HepG2 (cell line): Measurements from ENCODE around the gene SRBD1. TPM values are rescaled to one million over a fixed set of nuclear protein-coding genes. Genes with fewer than 3 reads are reported as not detected.
A peak's percentile ranks its signal among the peaks of the same experiment; 100 is the strongest.

Experiments
- BRD4 ChIP-seq: sonication (generic); formaldehyde crosslinking; IDR thresholded peaks from 2 replicates; pipeline ENCODE4 v1.4.0; 2020; ENCODE audit warnings: missing genetic modification reagents
- FOXJ3 ChIP-seq: sonication (generic); formaldehyde crosslinking; IDR thresholded peaks from 2 replicates; pipeline ENCODE4 v1.4.0; 2020; ENCODE audit warnings: missing genetic modification reagents, mild to moderate bottlenecking, borderline replicate concordance
- NFYB ChIP-seq: sonication (generic); formaldehyde crosslinking; IDR thresholded peaks from 2 replicates; pipeline ENCODE4 v1.4.0; 2020; ENCODE audit warnings: missing genetic modification reagents
- NR2C2 ChIP-seq: sonication (generic); formaldehyde crosslinking; IDR thresholded peaks from 2 replicates; pipeline ENCODE4 v1.4.0; 2020; ENCODE audit warnings: missing genetic modification reagents, mild to moderate bottlenecking, moderate library complexity, borderline replicate concordance
- RBM22 ChIP-seq: fragments of 200-400 bp; formaldehyde crosslinking; optimal IDR thresholded peaks from 2 replicates; pipeline ENCODE3; 2017; ENCODE audit warnings: mild to moderate bottlenecking, low read length, moderate library complexity
- SOX5 ChIP-seq: IDR thresholded peaks from 2 replicates; pipeline ENCODE4 v1.6.1; 2016; ENCODE audit warnings: borderline replicate concordance
- ZBTB3 ChIP-seq: sonication (generic); formaldehyde crosslinking; IDR thresholded peaks from 2 replicates; pipeline ENCODE4 v1.4.0; 2020; ENCODE audit warnings: low read depth, mild to moderate bottlenecking, moderate library complexity, missing genetic modification reagents, borderline replicate concordance
- ZFP1 ChIP-seq: IDR thresholded peaks from 2 replicates; pipeline ENCODE4 v1.6.1; 2016
- ZFP82 ChIP-seq: sonication (generic); formaldehyde crosslinking; IDR thresholded peaks from 2 replicates; pipeline ENCODE4 v1.5.1; 2020; ENCODE audit warnings: mild to moderate bottlenecking, missing genetic modification reagents, borderline replicate concordance
- ZNF44 ChIP-seq: sonication (generic); formaldehyde crosslinking; IDR thresholded peaks from 2 replicates; pipeline ENCODE4 v1.5.1; 2020; ENCODE audit warnings: mild to moderate bottlenecking, missing genetic modification reagents
- ZNF672 ChIP-seq: sonication (generic); formaldehyde crosslinking; IDR thresholded peaks from 2 replicates; pipeline ENCODE4 v1.8.1; 2022; ENCODE audit warnings: missing genetic modification reagents
- polyA plus RNA-seq, 8 experiments: library from polyadenylated mRNA; depleted of rRNA in 3 of 8; stranded (reverse) in 7 of 8; unstranded in 1 of 8; fragments of >200 nt; fragmentation: Illumina TruSeq in 4 of 8; extraction: Trizol in 4 of 8; gene quantifications; 2 replicates each; pipeline versions ENCODE4 v1.2.1 to v1.2.3, GENCODE V29; 2011 to 2016; ENCODE audit warnings: low read depth in 4 of 8, missing spikeins in 1 of 8, mixed read lengths in 1 of 8; ENCODE audit not compliant: insufficient read depth in 1 of 8
- total RNA-seq, 5 experiments: library from RNA; depleted of rRNA; stranded (reverse); fragments of >200 nt; fragmentation: Illumina TruSeq; extraction: Trizol; gene quantifications; 2 replicates each; pipeline ENCODE4 v1.2.3, GENCODE V29; 2016; ENCODE audit warnings: low read depth in 1 of 5
- TF ChIP-seq, protein P1 (sequence below): sonication (generic); formaldehyde crosslinking; IDR thresholded peaks from 2 replicates; pipeline ENCODE4 v1.5.0; 2020; ENCODE audit warnings: mild to moderate bottlenecking, missing genetic modification reagents
- TF ChIP-seq, protein P2 (sequence below): IDR thresholded peaks from 2 replicates; pipeline ENCODE4 v1.6.1; 2016; ENCODE audit warnings: low read depth, borderline replicate concordance
- TF ChIP-seq, protein P3 (sequence below): sonication (generic); formaldehyde crosslinking; IDR thresholded peaks from 2 replicates; pipeline ENCODE4 v1.4.0; 2020; ENCODE audit warnings: missing genetic modification reagents
- TF ChIP-seq, protein P4 (sequence below): IDR thresholded peaks from 2 replicates; pipeline ENCODE4 v1.6.1; 2018; ENCODE audit warnings: missing genetic modification reagents, mild to moderate bottlenecking, missing compliant biosample characterization
- TF ChIP-seq, protein P5 (sequence below): sonication (generic); formaldehyde crosslinking; IDR thresholded peaks from 2 replicates; pipeline ENCODE4 v1.8.0; 2022; ENCODE audit warnings: mild to moderate bottlenecking, missing genetic modification reagents; ENCODE audit not compliant: insufficient replicate concordance
- TF ChIP-seq, protein P6 (sequence below): sonication (generic); formaldehyde crosslinking; IDR thresholded peaks from 2 replicates; pipeline ENCODE4 v1.4.0; 2020; ENCODE audit warnings: mild to moderate bottlenecking, missing genetic modification reagents
- TF ChIP-seq, protein P7 (sequence below): sonication (generic); formaldehyde crosslinking; IDR thresholded peaks from 2 replicates; pipeline ENCODE4 v1.5.0; 2020; ENCODE audit warnings: missing genetic modification reagents

SRBD1 gene
- total and polyA plus RNA-seq, 2 of the 13 experiments (the other 11 are each of a cell fraction or from before 2014, with no cell fraction given): 3.2 to 23.9 TPM

DNA sequence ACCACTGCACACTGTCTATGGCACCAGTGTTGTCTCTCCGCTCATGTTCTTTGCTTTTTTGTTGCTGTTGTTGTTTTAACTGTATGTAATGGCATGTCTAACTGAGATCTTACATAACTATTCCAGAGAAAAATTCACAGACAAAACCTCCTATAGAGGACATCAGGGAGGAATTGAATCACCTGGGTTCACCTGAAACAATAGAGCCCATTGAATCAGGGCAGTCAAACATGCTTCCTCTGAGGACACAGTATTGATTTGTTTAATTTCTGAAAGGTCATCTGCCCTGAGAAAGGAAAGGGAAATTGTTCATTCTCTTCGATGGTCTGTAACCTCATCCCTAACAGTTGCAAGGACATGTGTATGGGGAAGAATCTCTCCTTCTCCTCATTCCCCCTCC, 237.5 kb downstream of the SRBD1 start (continued):
- TF ChIP-seq, protein P1, sequence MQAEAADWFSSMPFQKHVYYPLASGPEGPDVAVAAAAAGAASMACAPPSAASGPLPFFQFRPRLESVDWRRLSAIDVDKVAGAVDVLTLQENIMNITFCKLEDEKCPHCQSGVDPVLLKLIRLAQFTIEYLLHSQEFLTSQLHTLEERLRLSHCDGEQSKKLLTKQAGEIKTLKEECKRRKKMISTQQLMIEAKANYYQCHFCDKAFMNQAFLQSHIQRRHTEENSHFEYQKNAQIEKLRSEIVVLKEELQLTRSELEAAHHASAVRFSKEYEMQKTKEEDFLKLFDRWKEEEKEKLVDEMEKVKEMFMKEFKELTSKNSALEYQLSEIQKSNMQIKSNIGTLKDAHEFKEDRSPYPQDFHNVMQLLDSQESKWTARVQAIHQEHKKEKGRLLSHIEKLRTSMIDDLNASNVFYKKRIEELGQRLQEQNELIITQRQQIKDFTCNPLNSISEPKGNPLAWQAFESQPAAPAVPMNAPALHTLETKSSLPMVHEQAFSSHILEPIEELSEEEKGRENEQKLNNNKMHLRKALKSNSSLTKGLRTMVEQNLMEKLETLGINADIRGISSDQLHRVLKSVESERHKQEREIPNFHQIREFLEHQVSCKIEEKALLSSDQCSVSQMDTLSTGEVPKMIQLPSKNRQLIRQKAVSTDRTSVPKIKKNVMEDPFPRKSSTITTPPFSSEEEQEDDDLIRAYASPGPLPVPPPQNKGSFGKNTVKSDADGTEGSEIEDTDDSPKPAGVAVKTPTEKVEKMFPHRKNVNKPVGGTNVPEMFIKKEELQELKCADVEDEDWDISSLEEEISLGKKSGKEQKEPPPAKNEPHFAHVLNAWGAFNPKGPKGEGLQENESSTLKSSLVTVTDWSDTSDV (CRISPR knock-in tag): no peak
- TF ChIP-seq BRD4 (no peak), NR2C2 (CRISPR knock-in tag) (0 out of 2 replicates have a peak, but pooled peaks have one; percentile 57), ZFP82 (CRISPR knock-in tag) (no peak), ZNF672 (CRISPR knock-in tag) (no peak), ZBTB3 (CRISPR knock-in tag) (no peak), FOXJ3 (CRISPR knock-in tag) (peak; percentile 90; the same call in 1 of the 2 replicates), RBM22 (no peak), SOX5 (CRISPR knock-in tag) (peak; percentile 99), NFYB (CRISPR knock-in tag) (no peak), ZNF44 (CRISPR knock-in tag) (no peak), ZFP1 (no peak)
- TF ChIP-seq, protein P2, sequence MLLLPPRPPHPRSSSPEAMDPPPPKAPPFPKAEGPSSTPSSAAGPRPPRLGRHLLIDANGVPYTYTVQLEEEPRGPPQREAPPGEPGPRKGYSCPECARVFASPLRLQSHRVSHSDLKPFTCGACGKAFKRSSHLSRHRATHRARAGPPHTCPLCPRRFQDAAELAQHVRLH (CRISPR knock-in tag): no peak
- TF ChIP-seq, protein P3, sequence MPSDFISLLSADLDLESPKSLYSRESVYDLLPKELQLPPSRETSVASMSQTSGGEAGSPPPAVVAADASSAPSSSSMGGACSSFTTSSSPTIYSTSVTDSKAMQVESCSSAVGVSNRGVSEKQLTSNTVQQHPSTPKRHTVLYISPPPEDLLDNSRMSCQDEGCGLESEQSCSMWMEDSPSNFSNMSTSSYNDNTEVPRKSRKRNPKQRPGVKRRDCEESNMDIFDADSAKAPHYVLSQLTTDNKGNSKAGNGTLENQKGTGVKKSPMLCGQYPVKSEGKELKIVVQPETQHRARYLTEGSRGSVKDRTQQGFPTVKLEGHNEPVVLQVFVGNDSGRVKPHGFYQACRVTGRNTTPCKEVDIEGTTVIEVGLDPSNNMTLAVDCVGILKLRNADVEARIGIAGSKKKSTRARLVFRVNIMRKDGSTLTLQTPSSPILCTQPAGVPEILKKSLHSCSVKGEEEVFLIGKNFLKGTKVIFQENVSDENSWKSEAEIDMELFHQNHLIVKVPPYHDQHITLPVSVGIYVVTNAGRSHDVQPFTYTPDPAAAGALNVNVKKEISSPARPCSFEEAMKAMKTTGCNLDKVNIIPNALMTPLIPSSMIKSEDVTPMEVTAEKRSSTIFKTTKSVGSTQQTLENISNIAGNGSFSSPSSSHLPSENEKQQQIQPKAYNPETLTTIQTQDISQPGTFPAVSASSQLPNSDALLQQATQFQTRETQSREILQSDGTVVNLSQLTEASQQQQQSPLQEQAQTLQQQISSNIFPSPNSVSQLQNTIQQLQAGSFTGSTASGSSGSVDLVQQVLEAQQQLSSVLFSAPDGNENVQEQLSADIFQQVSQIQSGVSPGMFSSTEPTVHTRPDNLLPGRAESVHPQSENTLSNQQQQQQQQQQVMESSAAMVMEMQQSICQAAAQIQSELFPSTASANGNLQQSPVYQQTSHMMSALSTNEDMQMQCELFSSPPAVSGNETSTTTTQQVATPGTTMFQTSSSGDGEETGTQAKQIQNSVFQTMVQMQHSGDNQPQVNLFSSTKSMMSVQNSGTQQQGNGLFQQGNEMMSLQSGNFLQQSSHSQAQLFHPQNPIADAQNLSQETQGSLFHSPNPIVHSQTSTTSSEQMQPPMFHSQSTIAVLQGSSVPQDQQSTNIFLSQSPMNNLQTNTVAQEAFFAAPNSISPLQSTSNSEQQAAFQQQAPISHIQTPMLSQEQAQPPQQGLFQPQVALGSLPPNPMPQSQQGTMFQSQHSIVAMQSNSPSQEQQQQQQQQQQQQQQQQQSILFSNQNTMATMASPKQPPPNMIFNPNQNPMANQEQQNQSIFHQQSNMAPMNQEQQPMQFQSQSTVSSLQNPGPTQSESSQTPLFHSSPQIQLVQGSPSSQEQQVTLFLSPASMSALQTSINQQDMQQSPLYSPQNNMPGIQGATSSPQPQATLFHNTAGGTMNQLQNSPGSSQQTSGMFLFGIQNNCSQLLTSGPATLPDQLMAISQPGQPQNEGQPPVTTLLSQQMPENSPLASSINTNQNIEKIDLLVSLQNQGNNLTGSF: no peak
- TF ChIP-seq, protein P4, sequence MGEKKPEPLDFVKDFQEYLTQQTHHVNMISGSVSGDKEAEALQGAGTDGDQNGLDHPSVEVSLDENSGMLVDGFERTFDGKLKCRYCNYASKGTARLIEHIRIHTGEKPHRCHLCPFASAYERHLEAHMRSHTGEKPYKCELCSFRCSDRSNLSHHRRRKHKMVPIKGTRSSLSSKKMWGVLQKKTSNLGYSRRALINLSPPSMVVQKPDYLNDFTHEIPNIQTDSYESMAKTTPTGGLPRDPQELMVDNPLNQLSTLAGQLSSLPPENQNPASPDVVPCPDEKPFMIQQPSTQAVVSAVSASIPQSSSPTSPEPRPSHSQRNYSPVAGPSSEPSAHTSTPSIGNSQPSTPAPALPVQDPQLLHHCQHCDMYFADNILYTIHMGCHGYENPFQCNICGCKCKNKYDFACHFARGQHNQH: peak; percentile 43; the same call in 1 of the 2 replicates
- TF ChIP-seq, protein P5, sequence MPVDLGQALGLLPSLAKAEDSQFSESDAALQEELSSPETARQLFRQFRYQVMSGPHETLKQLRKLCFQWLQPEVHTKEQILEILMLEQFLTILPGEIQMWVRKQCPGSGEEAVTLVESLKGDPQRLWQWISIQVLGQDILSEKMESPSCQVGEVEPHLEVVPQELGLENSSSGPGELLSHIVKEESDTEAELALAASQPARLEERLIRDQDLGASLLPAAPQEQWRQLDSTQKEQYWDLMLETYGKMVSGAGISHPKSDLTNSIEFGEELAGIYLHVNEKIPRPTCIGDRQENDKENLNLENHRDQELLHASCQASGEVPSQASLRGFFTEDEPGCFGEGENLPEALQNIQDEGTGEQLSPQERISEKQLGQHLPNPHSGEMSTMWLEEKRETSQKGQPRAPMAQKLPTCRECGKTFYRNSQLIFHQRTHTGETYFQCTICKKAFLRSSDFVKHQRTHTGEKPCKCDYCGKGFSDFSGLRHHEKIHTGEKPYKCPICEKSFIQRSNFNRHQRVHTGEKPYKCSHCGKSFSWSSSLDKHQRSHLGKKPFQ (CRISPR knock-in tag): no peak
- TF ChIP-seq, protein P6, sequence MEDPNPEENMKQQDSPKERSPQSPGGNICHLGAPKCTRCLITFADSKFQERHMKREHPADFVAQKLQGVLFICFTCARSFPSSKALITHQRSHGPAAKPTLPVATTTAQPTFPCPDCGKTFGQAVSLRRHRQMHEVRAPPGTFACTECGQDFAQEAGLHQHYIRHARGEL (CRISPR knock-in tag): no peak
- TF ChIP-seq, protein P7, sequence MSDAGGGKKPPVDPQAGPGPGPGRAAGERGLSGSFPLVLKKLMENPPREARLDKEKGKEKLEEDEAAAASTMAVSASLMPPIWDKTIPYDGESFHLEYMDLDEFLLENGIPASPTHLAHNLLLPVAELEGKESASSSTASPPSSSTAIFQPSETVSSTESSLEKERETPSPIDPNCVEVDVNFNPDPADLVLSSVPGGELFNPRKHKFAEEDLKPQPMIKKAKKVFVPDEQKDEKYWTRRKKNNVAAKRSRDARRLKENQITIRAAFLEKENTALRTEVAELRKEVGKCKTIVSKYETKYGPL (CRISPR knock-in tag): peak; percentile 85; the same call in 1 of the 2 replicates
